ENCODE results near the gene GDPD3.

The GDPD3 gene

DNA sequence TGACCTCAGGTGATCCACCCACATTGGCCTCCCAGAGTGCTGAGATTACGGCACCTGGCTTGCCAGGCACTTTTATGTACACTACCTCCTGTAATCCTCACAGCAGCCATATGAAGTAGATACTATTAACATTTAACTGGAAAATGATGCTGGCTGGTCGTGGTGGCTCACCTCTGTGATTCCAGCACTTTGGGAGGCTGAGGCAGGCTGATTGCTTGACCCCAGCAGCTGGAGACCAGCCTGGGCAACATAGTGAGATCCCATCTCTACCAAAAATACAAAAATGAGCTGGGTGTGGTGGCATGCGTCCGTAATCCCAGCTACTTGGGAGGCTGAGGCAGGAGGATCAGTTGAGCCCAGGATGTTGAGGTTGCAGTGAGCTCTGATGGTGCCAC lies 11.6 kb upstream of the GDPD3 start:
- H3K4me3 ChIP-seq (ENCODE audit: low read depth, low read length) = no peak overlapping the region
- TF ChIP-seq, protein P1, sequence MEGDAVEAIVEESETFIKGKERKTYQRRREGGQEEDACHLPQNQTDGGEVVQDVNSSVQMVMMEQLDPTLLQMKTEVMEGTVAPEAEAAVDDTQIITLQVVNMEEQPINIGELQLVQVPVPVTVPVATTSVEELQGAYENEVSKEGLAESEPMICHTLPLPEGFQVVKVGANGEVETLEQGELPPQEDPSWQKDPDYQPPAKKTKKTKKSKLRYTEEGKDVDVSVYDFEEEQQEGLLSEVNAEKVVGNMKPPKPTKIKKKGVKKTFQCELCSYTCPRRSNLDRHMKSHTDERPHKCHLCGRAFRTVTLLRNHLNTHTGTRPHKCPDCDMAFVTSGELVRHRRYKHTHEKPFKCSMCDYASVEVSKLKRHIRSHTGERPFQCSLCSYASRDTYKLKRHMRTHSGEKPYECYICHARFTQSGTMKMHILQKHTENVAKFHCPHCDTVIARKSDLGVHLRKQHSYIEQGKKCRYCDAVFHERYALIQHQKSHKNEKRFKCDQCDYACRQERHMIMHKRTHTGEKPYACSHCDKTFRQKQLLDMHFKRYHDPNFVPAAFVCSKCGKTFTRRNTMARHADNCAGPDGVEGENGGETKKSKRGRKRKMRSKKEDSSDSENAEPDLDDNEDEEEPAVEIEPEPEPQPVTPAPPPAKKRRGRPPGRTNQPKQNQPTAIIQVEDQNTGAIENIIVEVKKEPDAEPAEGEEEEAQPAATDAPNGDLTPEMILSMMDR (IDR thresholded peaks at IDR 0.05; ENCODE audit: borderline replicate concordance, insufficient read depth, low read depth, low read length) = no peak

DNA sequence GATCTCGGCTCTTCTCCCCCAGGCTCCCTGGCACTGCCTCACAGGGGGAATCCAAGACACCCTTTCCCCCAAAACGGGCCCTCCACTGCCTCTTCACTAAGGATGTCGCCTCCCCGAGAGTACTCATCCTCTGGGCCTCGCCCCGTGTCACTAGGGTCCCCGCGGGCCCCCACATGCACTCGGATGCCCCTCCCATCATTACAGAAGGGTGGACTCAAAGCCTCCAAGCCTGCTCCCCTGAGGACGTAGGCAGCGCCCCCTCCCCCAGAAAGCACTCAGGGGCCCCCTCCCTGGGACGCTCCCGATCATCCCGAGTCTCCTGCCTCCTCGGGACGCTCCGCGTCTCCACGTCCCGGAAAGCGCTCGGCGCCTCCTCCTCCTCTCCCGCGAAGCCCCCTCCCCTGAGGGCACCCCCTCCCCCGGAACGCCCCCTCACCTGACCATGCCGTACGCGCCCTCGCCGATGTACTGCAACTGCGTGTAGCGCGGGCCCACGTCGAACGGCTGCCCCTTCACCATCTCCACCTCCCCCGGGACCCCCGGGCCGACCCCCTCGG lies 9.3 kb upstream of the GDPD3 start:
- TF ChIP-seq, protein P1 (IDR thresholded peaks at IDR 0.05; ENCODE audit: borderline replicate concordance, insufficient read depth, low read depth, low read length) = no peak
- H3K4me3 ChIP-seq (ENCODE audit: low read depth, low read length) = peak overlapping the region; percentile 65

DNA sequence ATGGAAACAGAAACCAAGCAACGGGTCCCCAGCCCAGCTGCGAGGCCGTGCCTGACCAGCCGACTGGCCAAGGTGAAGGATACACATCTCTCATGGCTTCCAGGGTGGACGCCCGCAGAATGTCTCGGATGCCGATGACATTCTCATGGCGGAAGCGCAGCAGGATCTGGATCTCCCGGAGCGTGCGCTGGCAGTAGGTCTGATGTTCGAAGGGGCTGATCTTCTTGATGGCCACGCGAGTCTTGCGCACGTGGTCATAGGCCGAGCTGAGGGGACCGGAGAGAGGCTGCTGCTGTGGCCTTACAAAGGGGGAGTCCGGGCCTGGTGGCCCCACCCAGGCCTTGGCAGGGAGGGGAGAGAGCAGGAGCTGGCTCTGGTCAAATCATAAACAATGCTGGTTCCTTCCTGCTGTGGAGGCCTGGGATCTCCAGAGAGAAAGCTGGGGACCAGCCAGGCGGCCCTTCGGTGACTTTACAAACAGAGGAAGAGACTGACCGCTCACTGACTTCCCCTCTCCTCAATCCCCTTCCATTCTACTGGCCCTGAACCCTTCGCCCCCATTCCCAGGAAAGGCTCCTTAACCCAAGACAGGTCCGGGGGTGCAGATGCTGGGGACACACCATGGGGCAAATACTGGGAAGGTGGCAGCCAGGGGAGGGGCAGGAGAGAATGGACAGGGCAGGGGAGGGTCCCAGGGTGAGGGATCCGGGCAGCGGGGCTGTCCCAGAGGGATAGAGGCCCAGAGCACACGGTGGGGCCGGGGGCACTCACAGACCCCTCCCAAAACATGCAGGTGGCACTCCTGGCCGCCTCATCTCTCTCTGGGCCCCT lies 8.6 kb upstream of the GDPD3 start:
- TF ChIP-seq, protein P1 (IDR thresholded peaks at IDR 0.05; ENCODE audit: borderline replicate concordance, insufficient read depth, low read depth, low read length) = no peak
- peak overlapping the region; percentile 65 for H3K4me3 ChIP-seq (ENCODE audit: low read depth, low read length)

DNA sequence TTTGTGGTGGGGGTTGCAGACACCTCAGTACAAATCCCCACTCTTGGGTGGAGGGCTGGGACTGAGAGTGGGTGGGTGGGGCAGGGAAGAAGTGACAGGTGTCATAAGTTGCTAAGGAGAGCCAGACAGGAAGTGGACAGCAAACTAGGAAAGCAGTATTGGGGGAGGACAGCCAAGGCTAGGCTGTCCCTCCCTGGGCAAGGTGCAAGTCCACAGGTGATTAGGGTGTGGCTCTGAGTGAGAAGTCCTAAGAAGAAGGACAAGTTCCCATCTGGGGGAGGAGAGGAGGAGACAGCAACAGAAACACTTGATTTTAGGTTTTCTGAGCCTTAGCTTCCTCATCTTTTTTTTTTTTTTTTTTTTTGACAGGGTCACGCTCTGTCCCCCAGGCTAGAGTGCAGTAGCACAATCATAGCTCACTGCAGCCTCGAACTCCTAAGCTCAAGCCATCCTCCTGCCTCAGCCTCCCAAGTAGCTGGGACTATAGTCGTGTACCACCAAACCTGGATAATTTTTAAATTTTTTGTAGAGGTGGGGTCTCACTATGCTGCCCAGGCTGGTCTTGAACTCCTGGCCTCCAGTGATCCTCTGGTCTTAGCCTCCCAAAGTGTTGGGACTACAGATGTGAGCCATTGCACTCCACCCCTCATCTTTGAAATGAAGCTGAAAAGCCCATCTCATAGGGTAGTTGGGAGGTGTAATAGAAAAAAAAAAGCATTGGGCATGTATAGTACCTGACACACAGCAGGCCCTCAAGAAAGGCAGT lies 7.2 kb upstream of the GDPD3 start:
- H3K4me3 ChIP-seq (ENCODE audit: low read depth, low read length) = no peak overlapping the region
- TF ChIP-seq, protein P1 (IDR thresholded peaks at IDR 0.05; ENCODE audit: borderline replicate concordance, insufficient read depth, low read depth, low read length) = no peak

DNA sequence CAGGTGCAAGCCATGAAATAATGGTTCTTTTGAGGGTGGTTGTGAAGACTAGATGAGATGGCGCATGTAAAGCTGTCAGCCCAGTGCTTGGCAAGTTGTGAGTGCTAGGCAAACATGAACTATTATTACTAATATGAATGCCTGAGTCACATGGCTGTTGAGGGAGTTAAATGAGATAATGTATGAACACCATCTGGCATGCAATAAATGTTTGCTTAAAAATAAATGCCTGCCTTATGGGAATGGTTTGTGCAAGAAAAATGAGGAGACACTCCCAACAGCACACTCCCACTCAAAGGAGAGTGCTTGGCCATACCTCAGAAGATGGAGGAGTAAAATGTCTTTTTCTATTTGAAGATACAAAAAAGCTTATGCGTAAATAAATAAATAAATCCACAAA lies 6.1 kb upstream of the GDPD3 start:
- no peak overlapping the region for H3K4me3 ChIP-seq (ENCODE audit: low read depth, low read length)
- TF ChIP-seq, protein P1 (IDR thresholded peaks at IDR 0.05; ENCODE audit: borderline replicate concordance, insufficient read depth, low read depth, low read length) = no peak

DNA sequence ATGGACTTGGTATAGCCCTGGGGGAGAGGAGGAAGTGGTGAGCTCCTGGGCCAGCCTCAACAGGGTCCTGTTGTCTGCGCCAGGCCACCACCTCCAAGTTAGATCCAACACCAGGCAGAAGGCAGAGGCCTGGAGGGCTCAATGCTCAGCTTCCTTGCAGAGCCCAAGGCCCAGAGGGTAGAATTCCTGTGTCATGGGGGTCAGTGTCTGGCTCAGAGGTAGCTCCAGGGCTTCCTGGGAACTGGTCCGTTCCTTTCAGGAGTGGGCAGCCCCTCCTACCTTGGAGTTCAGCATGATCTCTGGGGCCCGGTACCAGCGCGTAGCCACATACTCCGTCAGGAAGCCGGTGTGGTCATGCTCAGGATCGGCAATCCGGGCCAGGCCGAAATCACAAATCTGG lies 4.4 kb upstream of the GDPD3 start:
- TF ChIP-seq, protein P1 (IDR thresholded peaks at IDR 0.05; ENCODE audit: borderline replicate concordance, insufficient read depth, low read depth, low read length) = no peak
- no peak overlapping the region for H3K4me3 ChIP-seq (ENCODE audit: low read depth, low read length)

Measured in GM12875 (cell line).